K562 (cell line): Measurements from ENCODE around the gene TMEM88. TPM values are rescaled to one million over a fixed set of nuclear protein-coding genes. Genes with fewer than 3 reads are reported as not detected.

ENCODE experiments used
- ARID3B ChIP-seq: fragments of 250-450 bp; sonication (Bioruptor Pico); IDR thresholded peaks from 2 replicates; pipeline ENCODE4 v1.4.0; 2020; ENCODE audit warnings: borderline replicate concordance
- ATF6 ChIP-seq: sonication (generic); formaldehyde crosslinking; IDR thresholded peaks from 2 replicates; pipeline ENCODE4 v1.4.0; 2020; ENCODE audit warnings: mild to moderate bottlenecking, missing genetic modification reagents
- BCL6 ChIP-seq: fragments of 250-450 bp; sonication (Bioruptor Pico); IDR thresholded peaks from 2 replicates; pipeline ENCODE4 v1.4.0; 2020
- CHCHD3 ChIP-seq: fragments of 250-450 bp; sonication (Bioruptor Pico); IDR thresholded peaks from 2 replicates; pipeline ENCODE4 v2.1.2; 2022; ENCODE audit warnings: mild to moderate bottlenecking
- CREB3L1 ChIP-seq: fragments of 450-650 bp; IDR thresholded peaks from 2 replicates; pipeline ENCODE4 v1.6.1; 2014; ENCODE audit warnings: low read depth, mild to moderate bottlenecking, moderate library complexity, borderline replicate concordance
- DACH1 ChIP-seq: fragments of 450-650 bp; IDR thresholded peaks from 2 replicates; pipeline ENCODE4 v1.6.1; 2018; ENCODE audit not compliant: partially characterized antibody
- HIVEP1 ChIP-seq: fragments of 250-450 bp; sonication (Bioruptor Pico); IDR thresholded peaks from 2 replicates; pipeline ENCODE4 v1.4.0; 2020; ENCODE audit warnings: mild to moderate bottlenecking
- KDM2B ChIP-seq: fragments of 250-450 bp; sonication (Bioruptor Pico); IDR thresholded peaks from 2 replicates; pipeline ENCODE4 v1.8.0; 2021; ENCODE audit warnings: mild to moderate bottlenecking, moderate library complexity
- KLF13 ChIP-seq: fragments of 450-650 bp; IDR thresholded peaks from 2 replicates; pipeline ENCODE4 v1.6.1; 2016; ENCODE audit warnings: missing genetic modification characterization, low read depth, mild to moderate bottlenecking, missing compliant biosample characterization, moderate library complexity, borderline replicate concordance
- KLF16 ChIP-seq: IDR thresholded peaks from 2 replicates; pipeline ENCODE4 v1.6.1; 2016; ENCODE audit warnings: antibody characterized with exemption
- PBX2 ChIP-seq, 2 experiments: IDR thresholded peaks in 1 of 2; conservative IDR thresholded peaks in 1 of 2; 2 replicates each; pipeline ENCODE4 v1.6.1; 2016; ENCODE audit warnings: low read depth in 2 of 2, mild to moderate bottlenecking in 1 of 2, missing compliant biosample characterization in 1 of 2, missing genetic modification characterization in 1 of 2, moderate library complexity in 1 of 2
- PCBP1 ChIP-seq: fragments of 200-400 bp; formaldehyde crosslinking; IDR thresholded peaks from 2 replicates; pipeline ENCODE4 v1.6.1; 2018; ENCODE audit warnings: mild to moderate bottlenecking, low read depth, low read length; ENCODE audit not compliant: poor library complexity, severe bottlenecking
- PHTF2 ChIP-seq: fragments of 250-450 bp; sonication (Bioruptor Pico); IDR thresholded peaks from 2 replicates; pipeline ENCODE4 v1.5.0; 2021; ENCODE audit warnings: mild to moderate bottlenecking
- POLR2G ChIP-seq: fragments of 200-400 bp; formaldehyde crosslinking; IDR thresholded peaks from 2 replicates; pipeline ENCODE4 v1.6.1; 2017; ENCODE audit warnings: low read depth, mild to moderate bottlenecking, antibody characterized with exemption, low read length, moderate library complexity
- RBM25 ChIP-seq: fragments of 200-400 bp; formaldehyde crosslinking; IDR thresholded peaks from 2 replicates; pipeline ENCODE4 v1.6.1; 2018; ENCODE audit warnings: low read length, low read depth, moderate library complexity; ENCODE audit not compliant: severe bottlenecking
- RCOR1 ChIP-seq, 2 experiments: IDR thresholded peaks; 2 replicates each; pipeline ENCODE4 v1.6.1; 2012; ENCODE audit warnings: low read depth in 2 of 2, low read length in 2 of 2, borderline replicate concordance in 1 of 2, improper control_type of control experiment in 1 of 2
- TRIM28 ChIP-seq: fragments of 450-650 bp; IDR thresholded peaks from 2 replicates; pipeline ENCODE4 v1.6.1; 2017
- XRCC3 ChIP-seq: fragments of 450-650 bp; IDR thresholded peaks from 2 replicates; pipeline ENCODE4 v1.6.1; 2017; ENCODE audit warnings: mild to moderate bottlenecking, moderate library complexity
- ZNF121 ChIP-seq: sonication (generic); formaldehyde crosslinking; conservative IDR thresholded peaks from 2 replicates; pipeline ENCODE4 v1.8.0; 2022; ENCODE audit warnings: missing genetic modification reagents
- ZNF512 ChIP-seq: IDR thresholded peaks from 2 replicates; pipeline ENCODE4 v1.6.1; 2016; ENCODE audit warnings: missing genetic modification characterization, missing compliant biosample characterization
- polyA plus RNA-seq, 8 experiments: library from polyadenylated mRNA; depleted of rRNA in 4 of 8; stranded (reverse) in 5 of 8; unstranded in 3 of 8; fragments of >200 nt; fragmentation: Nextera tagmentation in 2 of 8; fragmentation: Illumina TruSeq in 1 of 8; extraction: Ambion mirVana in 2 of 8; extraction: Trizol in 1 of 8; gene quantifications; 2 replicates each; pipeline versions ENCODE4 v1.2.1 to v1.2.3, GENCODE V29; 2011 to 2014; ENCODE audit warnings: inconsistent platforms in 1 of 8, missing spikeins in 1 of 8
- total RNA-seq, 7 experiments: library from RNA; depleted of rRNA in 6 of 7; stranded (reverse); fragments of >200 nt in 6 of 7; fragmentation: Illumina TruSeq in 2 of 7; extraction: Trizol in 2 of 7; gene quantifications; 2 replicates each; pipeline versions ENCODE4 v1.2.1 to v1.2.3, GENCODE V29; 2011 to 2021; ENCODE audit warnings: low replicate concordance in 1 of 7

Gene TMEM88
- total and polyA plus RNA-seq, 9 of the 15 experiments (the other 6 are each of a cell fraction or from before 2014, with no cell fraction given), result 0.10 to 1.4 (median 0.36) TPM; not detected in 3

- TF ChIP-seq RBM25 (peak; percentile 86), CHCHD3 (CRISPR knock-in tag) (no peak), RCOR1 (IDR thresholded peaks at IDR 0.05; ENCODE audit: borderline replicate concordance in 1 of 2, low read depth in 2 of 2, low read length in 2 of 2) (0 out of 4 replicates have a peak, but pooled peaks of 1 of the 2 experiments have one; percentile 55), POLR2G (no peak), ATF6 (CRISPR knock-in tag) (no peak), ARID3B (CRISPR knock-in tag) (no peak), ZNF512 (no peak), HIVEP1 (no peak), PCBP1 (no peak), KLF13 (tag) (no peak), TRIM28 (no peak), CREB3L1 (no peak), XRCC3 (no peak), PBX2 (CRISPR knock-in tag; IDR thresholded peaks at IDR 0.05; ENCODE audit: low read depth) (no peak), PBX2 (tag; conservative IDR thresholded peaks at IDR 0.05; ENCODE audit: low read depth) (no peak), KDM2B (CRISPR knock-in tag) (no peak), ZNF121 (CRISPR knock-in tag) (no peak), BCL6 (CRISPR knock-in tag) (no peak), DACH1 (no peak), PHTF2 (no peak), KLF16 (no peak)
Measured at GRCh38 chr17:7840875-7841274, 14.0 kb upstream of the TMEM88 start (continued).
